Measurements from ENCODE around the gene RNF217. TPM values are rescaled to one million over a fixed set of nuclear protein-coding genes. Genes with fewer than 3 reads are reported as not detected.
"Not testable (repeated sequence)": the region's sequence is repeated elsewhere in the genome, so short reads cannot be mapped to it uniquely, and the experiment has no call there.

RNF217 gene, protein sequence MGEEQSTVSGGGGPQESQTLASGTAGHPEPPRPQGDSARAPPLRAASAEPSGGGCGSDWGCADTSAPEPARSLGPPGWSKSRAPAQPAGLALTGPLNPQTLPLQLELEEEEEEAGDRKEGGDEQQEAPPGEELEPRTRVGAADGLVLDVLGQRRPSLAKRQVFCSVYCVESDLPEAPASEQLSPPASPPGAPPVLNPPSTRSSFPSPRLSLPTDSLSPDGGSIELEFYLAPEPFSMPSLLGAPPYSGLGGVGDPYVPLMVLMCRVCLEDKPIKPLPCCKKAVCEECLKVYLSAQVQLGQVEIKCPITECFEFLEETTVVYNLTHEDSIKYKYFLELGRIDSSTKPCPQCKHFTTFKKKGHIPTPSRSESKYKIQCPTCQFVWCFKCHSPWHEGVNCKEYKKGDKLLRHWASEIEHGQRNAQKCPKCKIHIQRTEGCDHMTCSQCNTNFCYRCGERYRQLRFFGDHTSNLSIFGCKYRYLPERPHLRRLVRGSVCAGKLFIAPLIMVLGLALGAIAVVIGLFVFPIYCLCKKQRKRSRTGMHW
- 113 TPM for total RNA-seq (ENCODE audit: insufficient read depth, low replicate concordance)

GRCh38 chr6:124961777-124962638 lies at the start of gene RNF217:
Gene RNF217 (plus strand): TSS chr6:124962437. CDS start chr6:124962545, 108 bp downstream.
- DNase-seq (ENCODE audit: low spot score): peak; percentile 88

DNA sequence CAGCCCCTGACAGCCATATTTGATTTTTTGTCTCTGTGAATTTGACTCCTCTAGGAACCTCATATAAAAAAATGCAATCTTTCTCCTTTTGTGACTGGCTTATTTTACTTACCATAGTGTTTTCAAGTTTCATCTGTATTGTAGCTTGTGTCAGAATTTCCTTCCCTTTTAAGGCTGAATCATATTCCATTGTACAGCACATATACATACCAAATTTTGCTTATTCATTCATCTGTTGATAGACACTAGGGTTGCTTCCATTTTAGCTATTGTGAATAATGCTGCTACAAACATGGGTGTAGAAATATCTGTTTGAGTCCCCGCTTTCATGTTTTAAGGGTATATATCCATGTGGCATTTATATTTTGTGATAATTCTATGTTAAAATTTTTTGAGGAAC lies 49.2 kb upstream of the RNF217 start:
- DNase-seq (ENCODE audit: low spot score): no peak

DNA sequence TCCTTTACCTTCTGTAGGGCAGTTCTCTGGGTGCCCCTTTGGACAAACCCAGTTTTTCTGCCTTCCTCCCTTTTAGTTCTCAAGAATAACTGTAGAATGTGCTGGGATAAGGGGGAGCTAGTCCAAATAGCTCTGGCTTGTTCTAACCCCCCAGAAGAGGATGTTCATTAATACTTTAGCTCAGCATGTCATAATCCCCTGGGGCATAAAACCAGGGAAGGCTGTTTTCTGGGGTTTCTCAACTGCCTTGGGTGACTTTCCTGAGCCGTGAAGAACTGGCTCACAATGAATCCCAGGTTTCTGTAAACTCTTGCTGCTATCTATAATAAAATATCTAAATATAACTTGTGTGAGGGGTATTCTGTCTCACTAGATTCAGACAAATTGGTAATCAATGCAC lies 44.5 kb upstream of the RNF217 start:
- no peak for DNase-seq (ENCODE audit: low spot score)

DNA sequence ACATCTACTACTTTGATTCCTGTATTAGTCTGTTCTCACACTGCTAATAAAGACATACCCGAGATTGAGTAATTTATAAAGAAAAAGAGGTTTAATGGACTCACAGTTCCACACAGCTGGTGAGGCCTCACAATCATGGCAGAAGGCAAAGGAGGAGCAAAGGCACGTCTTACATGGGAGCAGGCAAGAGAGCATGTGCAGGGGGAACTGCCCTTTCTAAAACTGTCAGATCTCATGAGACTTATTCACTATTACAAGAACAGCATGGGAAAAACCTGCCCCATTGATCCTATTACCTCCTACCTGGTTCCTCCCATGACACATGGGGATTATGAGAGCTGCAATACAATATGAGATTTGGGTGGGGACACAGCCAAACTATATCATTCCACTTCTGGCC lies 42.5 kb upstream of the RNF217 start:
- not testable (repeated sequence) for DNase-seq (ENCODE audit: low spot score)

- DNase-seq (ENCODE audit: low spot score): peak; percentile 42
Measured at GRCh38 chr6:124924333-124924759, 37.9 kb upstream of the RNF217 start.

DNA sequence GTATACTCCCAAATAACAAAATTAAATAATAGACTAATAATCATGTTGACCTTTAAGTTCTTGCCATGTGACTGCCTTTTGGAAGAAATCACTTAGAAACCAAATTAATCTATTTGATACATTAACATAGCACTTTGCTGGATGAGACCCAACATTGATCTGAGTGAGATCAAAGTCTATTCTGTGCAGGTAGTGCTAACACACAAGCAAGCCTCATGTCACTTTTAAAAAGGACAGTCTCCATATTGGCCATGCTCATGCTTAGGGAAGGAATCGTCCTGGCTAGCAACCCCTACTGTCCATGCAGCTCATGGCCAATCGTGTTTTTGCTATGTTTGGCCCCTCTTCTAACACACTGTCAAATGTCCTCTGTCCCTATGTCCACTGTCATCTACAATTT lies 35.8 kb upstream of the RNF217 start:
- DNase-seq (ENCODE audit: low spot score): no peak

DNA sequence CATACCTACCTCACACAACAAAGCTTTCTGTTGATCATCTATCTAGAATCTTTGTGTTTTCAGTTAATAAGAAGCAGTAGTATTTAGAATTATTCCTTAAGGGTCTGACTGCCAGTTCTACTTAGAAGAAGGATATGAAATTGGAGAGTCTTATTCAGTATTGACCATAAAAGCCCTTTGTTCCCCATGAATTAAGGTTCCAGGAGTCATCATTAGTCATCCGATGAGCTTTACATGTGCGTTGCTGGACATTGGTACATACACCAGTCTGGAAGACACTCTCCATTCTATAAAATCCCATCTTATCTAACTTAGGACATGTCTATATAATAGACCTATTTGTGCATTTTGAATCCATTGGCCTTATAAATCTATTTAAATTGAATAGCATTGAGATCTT lies 34.4 kb upstream of the RNF217 start:
- DNase-seq (ENCODE audit: low spot score): no peak

DNA sequence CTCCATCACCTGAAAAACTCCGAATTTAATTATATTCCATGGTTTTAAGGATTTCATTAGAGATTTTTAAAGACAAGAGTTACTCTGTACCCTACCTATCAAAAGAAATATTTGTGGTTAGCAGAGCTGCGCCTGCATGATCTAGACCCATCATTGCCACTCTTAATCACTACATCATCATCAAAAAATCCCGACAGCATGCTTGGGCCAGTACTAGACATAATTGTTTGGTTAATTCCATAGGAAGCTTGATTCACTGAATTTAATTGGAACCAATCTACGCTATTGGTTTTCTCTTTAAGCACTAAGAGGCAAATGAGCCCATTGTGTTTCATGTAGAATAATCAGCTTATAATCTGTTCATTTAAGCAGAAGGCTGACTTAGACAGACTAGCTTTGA lies 33.4 kb upstream of the RNF217 start:
- no peak for DNase-seq (ENCODE audit: low spot score)

GRCh38 chr6:124937645-124938044 lies 24.6 kb upstream of the RNF217 start:
- DNase-seq (ENCODE audit: low spot score): no peak

- DNase-seq (ENCODE audit: low spot score): no peak
Measured at GRCh38 chr6:124941259-124941658, 21.0 kb upstream of the RNF217 start.

GRCh38 chr6:124943658-124944057 lies 18.6 kb upstream of the RNF217 start:
- DNase-seq (ENCODE audit: low spot score): no peak

- no peak for DNase-seq (ENCODE audit: low spot score)
Measured at GRCh38 chr6:124947971-124948451, 14.2 kb upstream of the RNF217 start.

GRCh38 chr6:124949706-124950105 lies 12.5 kb upstream of the RNF217 start:
- DNase-seq (ENCODE audit: low spot score): no peak

DNA sequence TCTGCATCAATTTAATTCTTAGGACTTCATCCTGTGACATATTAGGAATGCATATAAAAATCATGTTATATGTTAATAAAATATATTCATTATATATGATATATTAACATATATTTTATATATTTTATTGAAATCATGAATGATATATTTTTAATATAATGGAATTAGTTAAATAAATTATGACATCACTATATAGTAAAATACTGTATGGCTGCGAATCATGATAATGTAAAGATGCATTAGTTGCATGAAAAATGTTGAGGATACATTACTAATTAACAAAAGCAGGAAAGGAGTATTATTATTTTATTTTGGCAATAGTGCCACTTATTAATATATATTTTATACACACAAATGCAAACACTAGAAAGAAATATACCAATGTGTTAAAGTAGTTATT lies 8.4 kb upstream of the RNF217 start:
- no peak for DNase-seq (ENCODE audit: low spot score)

GRCh38 chr6:124955108-124955856 lies 7.0 kb upstream of the RNF217 start:
- peak; percentile 42 for DNase-seq (ENCODE audit: low spot score)

- DNase-seq (ENCODE audit: low spot score): no peak
Measured at GRCh38 chr6:124956018-124956417, 6.2 kb upstream of the RNF217 start.

DNA sequence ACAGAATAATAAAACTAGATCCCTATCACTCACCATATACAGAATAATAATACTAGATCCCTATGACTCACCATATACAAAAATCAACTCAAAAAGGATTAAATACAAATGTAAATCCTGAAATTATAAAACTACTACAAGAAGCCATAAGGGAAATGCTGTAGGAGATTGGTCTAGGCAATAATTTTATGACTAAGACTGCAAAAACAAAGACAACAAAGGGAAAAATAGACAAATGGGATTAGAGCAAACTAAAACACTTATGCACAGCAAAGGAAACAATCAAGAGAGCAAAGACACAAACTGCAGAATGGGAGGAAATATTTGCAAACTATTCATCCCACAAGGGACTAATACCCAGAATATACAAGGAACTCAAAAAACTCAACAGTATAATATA lies 4.1 kb upstream of the RNF217 start:
- no peak for DNase-seq (ENCODE audit: low spot score)

GRCh38 chr6:124958759-124959354 lies 3.4 kb upstream of the RNF217 start:
- no peak for DNase-seq (ENCODE audit: low spot score)

DNA sequence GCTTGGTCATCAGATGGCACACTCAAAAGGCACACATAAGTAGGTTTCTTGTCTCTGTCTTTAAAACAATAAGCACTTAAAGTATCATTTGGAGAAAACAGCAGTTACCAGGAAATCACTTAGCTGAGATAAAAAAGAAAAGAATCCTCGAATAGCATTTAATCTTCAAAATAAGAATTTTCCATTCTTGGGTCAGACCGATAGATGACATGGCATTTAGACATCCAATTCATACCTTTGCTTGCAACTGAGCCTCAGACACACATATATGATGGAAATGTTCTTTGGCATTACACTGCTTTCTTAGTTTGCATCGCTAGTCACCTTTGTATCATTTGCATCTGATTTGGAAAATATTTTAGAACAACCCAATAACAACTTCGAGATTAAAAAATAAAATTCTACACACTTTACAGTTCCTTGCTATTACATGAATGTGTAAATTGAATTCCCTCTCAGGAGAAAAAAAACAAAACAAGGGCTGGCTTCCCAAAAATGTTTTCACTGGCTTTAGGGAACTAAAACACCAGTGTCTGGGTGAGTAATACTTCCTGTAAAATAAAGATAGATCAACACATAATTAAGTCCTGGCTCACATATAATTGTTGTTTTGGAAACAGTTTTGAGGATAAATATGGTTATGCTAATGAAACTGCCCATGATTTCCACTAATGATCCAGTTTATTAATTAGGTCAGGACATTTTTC lies 1.3 kb upstream of the RNF217 start:
- DNase-seq (ENCODE audit: low spot score): no peak

- no peak for DNase-seq (ENCODE audit: low spot score)
Measured at GRCh38 chr6:124961464-124961776, 817 bp upstream of the RNF217 start.

All from umbilical cord (tissue), 2 donors.